CD14-positive monocyte (primary cell): ENCODE results near the gene B3GNT2. TPM values are rescaled to one million over a fixed set of nuclear protein-coding genes. Genes with fewer than 3 reads are reported as not detected.

Source experiments
- DNase-seq, 3 donors: peaks; one replicate each; pipeline ENCODE4 v3.0.0-alpha.2; 2011 to 2022
- H2AFZ ChIP-seq: 2 replicates; pipeline ENCODE4 v1.6.0; 2012; ENCODE audit warnings: mild to moderate bottlenecking, low read depth, low read length, inconsistent platforms; ENCODE audit not compliant: insufficient read depth, poor library complexity, severe bottlenecking
- H3K27ac ChIP-seq, 2 donors: 1 replicate in 1 of 2; 2 replicates in 1 of 2; pipeline ENCODE4 v1.5.1; 2012 to 2013; ENCODE audit warnings: low read length in 2 of 2, control low read depth in 1 of 2, inconsistent platforms in 1 of 2, low read depth in 1 of 2, mild to moderate bottlenecking in 1 of 2
- H3K27me3 ChIP-seq, 2 donors: one replicate each; pipeline versions ENCODE4 v1.6.0 to v1.6.1; 2011 to 2013; ENCODE audit warnings: low read length in 2 of 2; ENCODE audit not compliant: control insufficient read depth in 2 of 2, insufficient read depth in 2 of 2
- H3K36me3 ChIP-seq, 2 donors: replicated peaks in 1 of 2; 1 replicate in 1 of 2; 2 replicates in 1 of 2; pipeline versions ENCODE4 v1.5.1 to v1.6.1; 2012 to 2013; ENCODE audit warnings: low read length in 2 of 2, control low read depth in 1 of 2, inconsistent platforms in 1 of 2, mild to moderate bottlenecking in 1 of 2; ENCODE audit not compliant: insufficient read depth in 2 of 2, control insufficient read depth in 1 of 2
- H3K4me1 ChIP-seq, 2 donors: 1 replicate in 1 of 2; 2 replicates in 1 of 2; pipeline versions ENCODE4 v1.5.1 to v1.6.1; 2012 to 2013; ENCODE audit warnings: low read length in 2 of 2, control low read depth in 1 of 2, inconsistent platforms in 1 of 2, mild to moderate bottlenecking in 1 of 2, moderate library complexity in 1 of 2; ENCODE audit not compliant: insufficient read depth in 2 of 2, control insufficient read depth in 1 of 2
- H3K4me2 ChIP-seq: replicated peaks from 2 replicates; pipeline ENCODE3; 2012; ENCODE audit warnings: low read length, moderate library complexity, mild to moderate bottlenecking; ENCODE audit not compliant: poor library complexity, severe bottlenecking; ENCODE audit errors: extremely low read depth
- H3K4me3 ChIP-seq, 3 experiments: fragments of 200-600 bp in 1 of 3; sonication (generic) in 1 of 3; replicated peaks in 1 of 3; 1 replicate in 2 of 3; 2 replicates in 1 of 3; pipeline ENCODE4 v1.5.1; 2011 to 2013; ENCODE audit warnings: low read length in 3 of 3, mild to moderate bottlenecking in 3 of 3, control low read depth in 2 of 3, low read depth in 2 of 3, inconsistent platforms in 1 of 3, moderate library complexity in 1 of 3
- H3K79me2 ChIP-seq: 2 replicates; pipeline ENCODE4 v1.6.0; 2012; ENCODE audit warnings: mild to moderate bottlenecking, control low read depth, inconsistent platforms, low read length, moderate library complexity; ENCODE audit not compliant: insufficient read depth
- H3K9ac ChIP-seq: 2 replicates; pipeline ENCODE4 v1.6.0; 2017; ENCODE audit warnings: low read length, mild to moderate bottlenecking; ENCODE audit not compliant: insufficient read depth, poor library complexity, severe bottlenecking
- H3K9me3 ChIP-seq, 2 donors: replicated peaks in 1 of 2; 1 replicate in 1 of 2; 2 replicates in 1 of 2; pipeline versions ENCODE4 v1.5.1 to v1.6.1; 2012 to 2013; ENCODE audit warnings: low read length in 2 of 2, control low read depth in 1 of 2; ENCODE audit not compliant: control insufficient read depth in 1 of 2, insufficient read depth in 1 of 2
- H4K20me1 ChIP-seq: 2 replicates; pipeline ENCODE4 v1.6.0; 2012; ENCODE audit warnings: mild to moderate bottlenecking, low read length, control low read depth, moderate library complexity; ENCODE audit not compliant: insufficient read depth
- H3K27ac Mint-ChIP-seq, 7 donors: one replicate each; pipeline ENCODE4 v1.8.0; 2020; ENCODE audit warnings: mild to moderate bottlenecking in 7 of 7, mixed read lengths in 7 of 7, moderate library complexity in 6 of 7, inconsistent platforms in 2 of 7
- H3K27me3 Mint-ChIP-seq, 3 donors: one replicate each; pipeline ENCODE4 v1.8.0; 2021 to 2022; ENCODE audit warnings: low read depth in 3 of 3, mild to moderate bottlenecking in 3 of 3, mixed read lengths in 3 of 3, moderate library complexity in 3 of 3, inconsistent platforms in 1 of 3
- H3K36me3 Mint-ChIP-seq, 2 donors: one replicate each; pipeline ENCODE4 v1.8.0; 2020; ENCODE audit warnings: mixed read lengths in 2 of 2, inconsistent platforms in 1 of 2, mild to moderate bottlenecking in 1 of 2
- H3K4me1 Mint-ChIP-seq: one replicate; pipeline ENCODE4 v1.8.0; 2020; ENCODE audit warnings: mild to moderate bottlenecking, mixed read lengths
- H3K4me3 Mint-ChIP-seq, 2 donors: one replicate each; pipeline ENCODE4 v1.8.0; 2020; ENCODE audit warnings: mild to moderate bottlenecking in 2 of 2, mixed read lengths in 2 of 2, moderate library complexity in 1 of 2
- H3K9me3 Mint-ChIP-seq, 7 donors: one replicate each; pipeline ENCODE4 v1.8.0; 2020 to 2022; ENCODE audit warnings: mixed read lengths in 7 of 7, mild to moderate bottlenecking in 6 of 7, moderate library complexity in 6 of 7, inconsistent platforms in 2 of 7
- WGBS: methylation state at CpG from one replicate; pipeline ENCODE4 v1.1.5; 2013; ENCODE audit warnings: missing lambda C conversion rate; ENCODE audit not compliant: insufficient coverage; 5-methylcytosine and 5-hydroxymethylcytosine counted together
- intact Hi-C, 2 donors: fragments of 100-400 bp; cut with micrococcal nuclease; formaldehyde crosslinking; loops; one replicate each; pipeline versions ENCODE4 v1.15.0 to v1.15.1; 2023
- polyA plus RNA-seq, 3 donors: library from polyadenylated mRNA; depleted of rRNA in 1 of 3; unstranded in 2 of 3; stranded (reverse) in 1 of 3; fragments of 300-500 nt in 2 of 3; fragments of >200 nt in 1 of 3; fragmentation: Illumina TruSeq in 2 of 3; gene quantifications; 1 replicate in 2 of 3; 2 replicates in 1 of 3; pipeline ENCODE4 v1.2.3, GENCODE V29; 2012 to 2021
- TF ChIP-seq, protein P1 (sequence below): fragments of 200-600 bp; IDR thresholded peaks from one replicate; pipeline ENCODE4 v1.8.0; 2022; ENCODE audit warnings: antibody characterized with exemption, mild to moderate bottlenecking

The B3GNT2 gene
- polyA plus RNA-seq, 3 donors, result 15.9 to 34.7 (median 18.5) TPM

DNA sequence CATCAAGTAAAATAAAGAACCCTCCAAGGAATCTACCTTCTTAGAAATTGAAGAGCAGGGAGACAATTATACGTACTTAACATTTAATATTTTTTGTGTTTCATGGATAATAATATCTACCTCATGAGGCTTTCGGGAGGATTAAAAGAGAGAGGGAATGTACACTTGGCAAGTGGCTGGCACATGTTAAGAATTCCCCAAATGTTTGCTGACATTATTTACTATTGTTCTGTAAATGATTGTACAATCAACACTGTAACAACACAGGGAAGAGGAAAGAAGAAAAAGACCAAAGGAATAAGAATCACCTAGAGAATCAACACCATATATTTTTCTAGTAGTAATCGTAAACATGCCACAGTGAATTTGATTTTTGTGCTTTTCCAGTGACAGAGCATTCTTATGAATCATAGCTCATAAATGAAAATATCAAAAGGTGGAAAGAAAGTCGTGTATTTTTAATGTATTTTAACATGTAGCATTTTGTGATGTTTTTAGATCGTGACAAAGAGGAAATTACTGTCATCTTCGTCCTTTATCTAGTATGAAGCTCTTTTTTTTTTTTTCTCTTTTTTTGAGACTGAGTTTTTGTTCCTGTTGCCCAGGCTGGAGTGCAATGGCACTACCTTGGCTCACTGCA, 67.3 kb downstream of the B3GNT2 start:
- TF ChIP-seq, protein P1, sequence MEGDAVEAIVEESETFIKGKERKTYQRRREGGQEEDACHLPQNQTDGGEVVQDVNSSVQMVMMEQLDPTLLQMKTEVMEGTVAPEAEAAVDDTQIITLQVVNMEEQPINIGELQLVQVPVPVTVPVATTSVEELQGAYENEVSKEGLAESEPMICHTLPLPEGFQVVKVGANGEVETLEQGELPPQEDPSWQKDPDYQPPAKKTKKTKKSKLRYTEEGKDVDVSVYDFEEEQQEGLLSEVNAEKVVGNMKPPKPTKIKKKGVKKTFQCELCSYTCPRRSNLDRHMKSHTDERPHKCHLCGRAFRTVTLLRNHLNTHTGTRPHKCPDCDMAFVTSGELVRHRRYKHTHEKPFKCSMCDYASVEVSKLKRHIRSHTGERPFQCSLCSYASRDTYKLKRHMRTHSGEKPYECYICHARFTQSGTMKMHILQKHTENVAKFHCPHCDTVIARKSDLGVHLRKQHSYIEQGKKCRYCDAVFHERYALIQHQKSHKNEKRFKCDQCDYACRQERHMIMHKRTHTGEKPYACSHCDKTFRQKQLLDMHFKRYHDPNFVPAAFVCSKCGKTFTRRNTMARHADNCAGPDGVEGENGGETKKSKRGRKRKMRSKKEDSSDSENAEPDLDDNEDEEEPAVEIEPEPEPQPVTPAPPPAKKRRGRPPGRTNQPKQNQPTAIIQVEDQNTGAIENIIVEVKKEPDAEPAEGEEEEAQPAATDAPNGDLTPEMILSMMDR, result no peak
- peaks cover 41% of the 10 kb centered on the region for H3K4me1 Mint-ChIP-seq
- DNase-seq, result no peak
- no CpG with 5 or more reads among the region's 6 CpGs for WGBS
- Histone ChIP-seq H3K36me3 (no peaks in the 10 kb centered on the region), H4K20me1 (no peaks in the 10 kb centered on the region), H3K4me3 (no peak overlapping the region), H3K27ac (no peak overlapping the region), H3K4me2 (no peak overlapping the region), H3K27me3 (no peaks in the 10 kb centered on the region), H3K4me1 (peaks cover 33 to 34% of the 10 kb centered on the region in 2 donors), H3K79me2 (no peaks in the 10 kb centered on the region), H3K9ac (no peak overlapping the region), H3K9me3 (no peaks in the 10 kb centered on the region), H2AFZ (no peak overlapping the region)
- peaks cover 2 to 3% of the 10 kb centered on the region in 2 donors for H3K36me3 Mint-ChIP-seq
- no peaks in the 10 kb centered on the region for H3K27me3 Mint-ChIP-seq
- H3K27ac Mint-ChIP-seq, result peak overlapping the region in 1 of 7 donors; percentile 68
- no peak overlapping the region for H3K4me3 Mint-ChIP-seq
- intact Hi-C loops, result no loop called here
- H3K9me3 Mint-ChIP-seq, result peaks cover 0 to 4% (median 0%) of the 10 kb centered on the region in 7 donors

- Histone ChIP-seq H3K4me3 (no peak overlapping the region), H2AFZ (peak overlapping the region; percentile 35), H3K4me1 (peaks cover 33 to 35% of the 10 kb centered on the region in 2 donors), H3K36me3 (no peaks in the 10 kb centered on the region), H3K4me2 (no peak overlapping the region), H3K27ac (peak overlapping the region in 1 of 2 donors; percentile 63), H3K27me3 (no peaks in the 10 kb centered on the region), H4K20me1 (no peaks in the 10 kb centered on the region), H3K9ac (no peak overlapping the region), H3K79me2 (no peaks in the 10 kb centered on the region), H3K9me3 (peaks cover 0 to 4% of the 10 kb centered on the region in 2 donors)
- no peak for DNase-seq
- peak overlapping the region in 4 of 7 donors; percentile 21 to 87 (median 71) for H3K27ac Mint-ChIP-seq
- TF ChIP-seq, protein P1, result no peak
- WGBS, result no CpG with 5 or more reads among the region's 3 CpGs
- H3K9me3 Mint-ChIP-seq, result peaks cover 3 to 9% (median 6%) of the 10 kb centered on the region in 7 donors
- no peak overlapping the region for H3K4me3 Mint-ChIP-seq
- H3K36me3 Mint-ChIP-seq, result peaks cover 2 to 8% of the 10 kb centered on the region in 2 donors
- H3K4me1 Mint-ChIP-seq, result peaks cover 41% of the 10 kb centered on the region
- intact Hi-C loops, result no loop called here
- H3K27me3 Mint-ChIP-seq, result peaks cover 0 to 1% (median 0%) of the 10 kb centered on the region in 3 donors
Measured at GRCh38 chr2:62264186-62264585, 68.3 kb downstream of the B3GNT2 start.
